DOHH2 (cell line): Measurements from ENCODE around the gene GP9.

Experiments used
- H3F3A ChIP-seq: fragments of 200-600 bp; sonication (generic), shearing (Covaris generic); 2 replicates; pipeline ENCODE4 v1.6.0; 2016; ENCODE audit warnings: antibody characterized with exemption, mild to moderate bottlenecking; ENCODE audit not compliant: control insufficient read depth, insufficient read depth
- H3K27ac ChIP-seq: fragments of 200-600 bp; sonication (generic); 2 replicates; pipeline ENCODE4 v1.5.1; 2014; ENCODE audit warnings: low read depth, mild to moderate bottlenecking, low read length, moderate library complexity
- H3K27me3 ChIP-seq: fragments of 200-600 bp; sonication (generic); 2 replicates; pipeline ENCODE4 v1.6.1; 2014; ENCODE audit warnings: mild to moderate bottlenecking, low read length, mixed read lengths; ENCODE audit not compliant: control insufficient read depth
- H3K36me3 ChIP-seq: fragments of 200-600 bp; sonication (generic); 2 replicates; pipeline ENCODE4 v1.6.1; 2014; ENCODE audit warnings: mild to moderate bottlenecking, low read length, moderate library complexity, mixed read lengths; ENCODE audit not compliant: control insufficient read depth
- H3K4me1 ChIP-seq: fragments of 200-600 bp; sonication (generic); 2 replicates; pipeline ENCODE4 v1.6.1; 2014; ENCODE audit warnings: mild to moderate bottlenecking, low read length, mixed read lengths; ENCODE audit not compliant: control insufficient read depth
- H3K4me2 ChIP-seq: fragments of 200-600 bp; sonication (generic); 2 replicates; pipeline ENCODE4 v1.6.0; 2014; ENCODE audit warnings: mild to moderate bottlenecking, low read length, moderate library complexity
- H3K4me3 ChIP-seq: fragments of 200-600 bp; sonication (generic); 2 replicates; pipeline ENCODE4 v1.5.1; 2014; ENCODE audit warnings: mild to moderate bottlenecking, low read length, mixed read lengths
- H3K79me2 ChIP-seq: fragments of 200-600 bp; sonication (generic); 2 replicates; pipeline ENCODE4 v1.6.1; 2014; ENCODE audit warnings: mild to moderate bottlenecking, low read length, mixed read lengths; ENCODE audit not compliant: control insufficient read depth
- H3K9me2 ChIP-seq: fragments of 200-600 bp; sonication (generic); replicated peaks from 2 replicates; pipeline ENCODE4 v1.6.1; 2014; ENCODE audit warnings: mild to moderate bottlenecking, low read length, mixed read lengths; ENCODE audit not compliant: control insufficient read depth
- H3K9me3 ChIP-seq: fragments of 200-600 bp; sonication (generic); 2 replicates; pipeline ENCODE4 v1.6.1; 2014; ENCODE audit warnings: antibody characterized with exemption, low read length, mixed read lengths; ENCODE audit not compliant: control insufficient read depth, insufficient read depth
- H4K20me1 ChIP-seq: fragments of 200-600 bp; sonication (generic); 2 replicates; pipeline ENCODE4 v1.6.0; 2014; ENCODE audit warnings: low read depth, mild to moderate bottlenecking, antibody characterized with exemption, low read length, moderate library complexity; ENCODE audit not compliant: control insufficient read depth, insufficient read depth
- CTCF ChIP-seq: fragments of 200-600 bp; sonication (generic); IDR thresholded peaks from one replicate; pipeline ENCODE4 v1.5.1; 2014; ENCODE audit warnings: antibody characterized with exemption, mild to moderate bottlenecking, low read depth, low read length; ENCODE audit not compliant: poor library complexity, severe bottlenecking
- EZH2phosphoT487 ChIP-seq: fragments of 200-600 bp; sonication (generic); IDR thresholded peaks from 2 replicates; pipeline ENCODE4 v1.6.1; 2017; ENCODE audit warnings: borderline replicate concordance, mild to moderate bottlenecking, antibody characterized with exemption, low read length, moderate library complexity, mixed read lengths

GP9 gene

GRCh38 chr3:129095285-129095684 is 34.7 kb downstream of the GP9 start:
- Histone ChIP-seq H3K4me3 (no peak overlapping the region), H3K4me2 (no peak overlapping the region), H3K27me3 (no peaks in the 10 kb centered on the region), H3F3A (no peaks in the 10 kb centered on the region), H4K20me1 (no peaks in the 10 kb centered on the region), H3K27ac (no peak overlapping the region), H3K4me1 (no peaks in the 10 kb centered on the region), H3K9me2 (no peaks in the 10 kb centered on the region), H3K9me3 (no peaks in the 10 kb centered on the region), H3K79me2 (no peaks in the 10 kb centered on the region), H3K36me3 (no peaks in the 10 kb centered on the region)
- no peak for TF ChIP-seq EZH2phosphoT487
- no peak for TF ChIP-seq CTCF

GRCh38 chr3:129100274-129100673 is 39.7 kb downstream of the GP9 start:
- Histone ChIP-seq H3F3A (no peaks in the 10 kb centered on the region), H3K4me1 (no peaks in the 10 kb centered on the region), H3K27me3 (no peaks in the 10 kb centered on the region), H3K27ac (no peak overlapping the region), H3K9me3 (no peaks in the 10 kb centered on the region), H3K4me2 (no peak overlapping the region), H3K4me3 (no peak overlapping the region), H3K79me2 (no peaks in the 10 kb centered on the region), H3K9me2 (no peaks in the 10 kb centered on the region), H4K20me1 (no peaks in the 10 kb centered on the region), H3K36me3 (no peaks in the 10 kb centered on the region)
- no peak for TF ChIP-seq EZH2phosphoT487
- TF ChIP-seq CTCF, result no peak

GRCh38 chr3:129101370-129102138 is 41.0 kb downstream of the GP9 start:
- Histone ChIP-seq H3K4me3 (no peak overlapping the region), H3F3A (no peaks in the 10 kb centered on the region), H3K27ac (no peak overlapping the region), H3K9me3 (no peaks in the 10 kb centered on the region), H3K36me3 (no peaks in the 10 kb centered on the region), H3K4me2 (no peak overlapping the region), H3K79me2 (no peaks in the 10 kb centered on the region), H4K20me1 (no peaks in the 10 kb centered on the region), H3K27me3 (no peaks in the 10 kb centered on the region), H3K9me2 (no peaks in the 10 kb centered on the region), H3K4me1 (no peaks in the 10 kb centered on the region)
- TF ChIP-seq CTCF (no peak), EZH2phosphoT487 (no peak)
